Epithelial cell of proximal tubule (primary cell): ENCODE measurements around the gene TOP3B. TPM values are rescaled to one million over a fixed set of nuclear protein-coding genes. Genes with fewer than 3 reads are reported as not detected.

Experiments used
- DNase-seq: peaks from one replicate; pipeline ENCODE4 v3.0.0-alpha.2; 2011; ENCODE audit warnings: low read depth
- H3K4me3 ChIP-seq: 2 replicates; pipeline ENCODE4 v1.5.1; 2011; ENCODE audit warnings: low read depth, mild to moderate bottlenecking, low read length
- CTCF ChIP-seq: conservative IDR thresholded peaks from 2 replicates; pipeline ENCODE4 v1.5.1; 2012; ENCODE audit warnings: low read depth, mild to moderate bottlenecking, low read length
- total RNA-seq: library from RNA; depleted of rRNA; stranded (reverse); fragments of >200 nt; gene quantifications from 2 replicates; pipeline ENCODE4 v1.2.3, GENCODE V29; 2015

Gene TOP3B
- total RNA-seq, 1 donor from 2014 or later = 27.9 TPM

GRCh38 chr22:21907638-21908522, 74.7 kb downstream of the TOP3B start:
- no peak for DNase-seq
- H3K4me3 ChIP-seq = no peak overlapping the region
- no peak for TF ChIP-seq CTCF

Other genes starting within 250 kb of the TOP3B start
- gene YPEL1, start 247.0 kb downstream of the TOP3B start, total RNA-seq = 1.5 and 7.3 TPM in 2 replicates
- 42.3 and 54.6 TPM in 2 replicates for gene MAPK1, start 115.1 kb downstream of the TOP3B start, total RNA-seq
- 25.1 and 32.7 TPM in 2 replicates for gene PPM1F, start 29.9 kb downstream of the TOP3B start, total RNA-seq